GM18520 (cell line): ENCODE results near the gene PCDHA4.

ENCODE experiments used
- ATAC-seq: cut with Tn5 transposase; IDR thresholded peaks from one replicate; pipeline ENCODE4 v1.9.1; 2021; ENCODE audit not compliant: unreplicated experiment

PCDHA4 gene

DNA sequence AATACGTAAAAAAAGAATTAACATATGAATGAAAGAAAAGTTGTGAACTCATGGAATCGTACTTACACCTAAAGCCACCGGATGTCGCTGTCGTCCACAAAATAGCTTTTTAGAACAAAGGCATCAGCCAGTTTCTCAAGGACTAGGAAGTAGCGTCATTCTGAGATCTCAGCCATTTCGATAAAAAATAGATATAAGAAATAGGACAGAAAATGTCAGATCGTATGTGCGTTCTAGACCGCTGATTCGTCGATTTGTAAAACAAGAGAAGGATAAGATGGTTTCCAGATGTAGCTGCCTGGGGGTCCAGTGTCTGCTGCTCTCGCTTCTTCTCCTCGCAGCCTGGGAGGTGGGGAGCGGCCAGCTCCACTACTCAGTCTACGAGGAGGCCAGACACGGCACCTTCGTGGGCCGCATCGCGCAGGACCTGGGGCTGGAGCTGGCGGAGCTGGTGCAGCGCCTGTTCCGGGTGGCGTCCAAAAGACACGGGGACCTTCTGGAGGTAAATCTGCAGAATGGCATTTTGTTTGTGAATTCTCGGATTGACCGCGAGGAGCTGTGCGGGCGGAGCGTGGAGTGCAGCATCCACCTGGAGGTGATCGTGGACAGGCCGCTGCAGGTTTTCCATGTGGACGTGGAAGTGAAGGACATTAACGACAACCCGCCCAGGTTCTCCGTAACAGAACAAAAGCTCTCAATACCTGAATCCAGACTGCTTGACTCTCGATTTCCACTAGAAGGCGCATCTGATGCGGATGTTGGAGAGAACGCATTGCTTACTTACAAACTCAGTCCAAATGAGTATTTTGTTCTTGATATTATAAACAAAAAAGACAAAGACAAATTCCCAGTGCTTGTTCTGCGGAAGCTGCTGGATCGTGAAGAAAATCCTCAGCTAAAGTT is 49.2 kb downstream of the PCDHA4 start, which contains the start of gene PCDHA10:
Gene PCDHA10, plus strand, starts transcription at position 126 of the 903 bp plus-strand sequence. Its CDS starts 152 bp downstream, at position 278.
- ATAC-seq = no peak

DNA sequence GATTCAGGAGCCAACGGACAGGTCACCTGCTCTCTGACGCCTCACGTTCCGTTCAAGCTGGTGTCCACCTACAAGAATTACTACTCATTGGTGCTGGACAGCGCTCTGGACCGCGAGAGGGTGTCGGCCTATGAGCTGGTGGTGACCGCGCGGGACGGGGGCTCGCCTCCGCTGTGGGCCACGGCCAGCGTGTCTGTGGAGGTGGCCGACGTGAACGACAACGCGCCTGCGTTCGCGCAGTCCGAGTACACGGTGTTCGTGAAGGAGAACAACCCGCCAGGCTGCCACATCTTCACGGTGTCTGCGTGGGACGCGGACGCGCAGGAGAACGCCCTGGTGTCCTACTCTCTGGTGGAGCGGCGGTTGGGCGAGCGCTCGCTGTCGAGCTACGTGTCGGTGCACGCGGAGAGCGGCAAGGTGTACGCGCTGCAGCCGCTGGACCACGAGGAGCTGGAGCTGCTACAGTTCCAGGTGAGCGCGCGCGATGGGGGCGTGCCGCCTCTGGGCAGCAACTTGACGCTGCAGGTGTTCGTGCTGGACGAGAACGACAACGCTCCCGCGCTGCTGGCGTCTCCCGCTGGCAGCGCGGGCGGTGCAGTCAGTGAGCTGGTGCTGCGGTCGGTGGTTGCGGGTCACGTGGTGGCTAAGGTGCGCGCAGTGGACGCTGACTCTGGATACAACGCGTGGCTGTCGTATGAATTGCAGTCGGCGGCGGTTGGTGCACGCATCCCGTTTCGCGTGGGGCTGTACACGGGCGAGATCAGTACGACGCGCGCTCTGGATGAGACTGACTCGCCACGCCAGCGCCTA is 50.5 kb downstream of the PCDHA4 start:
- ATAC-seq = no peak

DNA sequence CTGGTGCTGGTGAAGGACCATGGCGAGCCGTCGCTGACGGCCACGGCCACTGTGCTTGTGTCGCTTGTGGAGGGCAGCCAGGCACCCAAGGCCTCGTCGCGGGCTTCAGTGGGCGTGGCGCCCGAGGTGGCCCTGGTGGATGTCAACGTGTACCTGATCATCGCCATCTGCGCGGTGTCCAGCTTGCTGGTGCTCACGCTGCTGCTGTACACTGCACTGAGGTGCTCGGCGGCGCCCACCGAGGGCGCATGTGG is 51.0 kb downstream of the PCDHA4 start:
- no peak for ATAC-seq

DNA sequence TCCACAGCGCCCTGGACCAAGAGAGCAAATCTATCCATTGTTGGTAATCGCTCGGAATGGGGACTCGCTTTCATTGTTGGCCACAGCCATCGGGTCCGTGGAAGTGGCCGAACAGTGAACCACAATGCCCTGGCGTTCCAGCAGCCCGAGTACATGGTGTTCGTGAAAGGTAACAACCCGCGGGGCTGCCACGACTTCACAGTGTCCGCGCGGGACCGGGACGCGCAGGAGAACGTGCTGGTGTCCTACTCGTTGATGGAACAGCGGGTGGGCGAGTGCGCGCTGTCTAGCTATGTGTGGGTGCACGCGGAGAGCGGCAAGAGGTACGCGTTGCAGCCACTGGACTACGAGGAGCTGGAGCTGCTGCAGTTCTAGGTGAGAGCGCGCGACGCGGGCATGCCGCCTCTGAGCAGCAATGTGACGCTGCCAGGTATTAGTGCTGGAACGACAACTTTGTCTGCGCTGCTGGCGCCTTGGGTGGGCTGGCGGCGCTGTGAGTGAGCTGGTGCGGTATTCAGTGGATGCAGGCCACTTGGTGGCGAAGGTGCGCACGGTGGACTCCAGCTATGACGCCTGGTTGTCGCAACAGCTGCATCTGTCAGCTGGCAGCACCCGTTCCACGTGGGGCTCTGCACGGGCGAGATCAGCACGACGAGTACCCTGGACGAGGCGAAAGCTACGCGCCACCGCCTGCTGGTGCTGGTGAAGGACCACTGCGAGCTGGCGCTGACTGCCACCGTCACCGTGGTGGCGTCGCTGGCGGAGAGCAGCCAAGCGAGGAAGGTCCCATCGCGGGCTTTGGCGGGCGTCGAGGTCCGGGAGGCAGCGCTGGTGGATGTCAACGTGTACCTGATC is 55.8 kb downstream of the PCDHA4 start:
- no peak for ATAC-seq
